ENCODE data around the gene UST.
"Not testable (repeated sequence)": the region's sequence is repeated elsewhere in the genome, so short reads cannot be mapped to it uniquely, and the experiment has no call there.

The UST gene

DNA sequence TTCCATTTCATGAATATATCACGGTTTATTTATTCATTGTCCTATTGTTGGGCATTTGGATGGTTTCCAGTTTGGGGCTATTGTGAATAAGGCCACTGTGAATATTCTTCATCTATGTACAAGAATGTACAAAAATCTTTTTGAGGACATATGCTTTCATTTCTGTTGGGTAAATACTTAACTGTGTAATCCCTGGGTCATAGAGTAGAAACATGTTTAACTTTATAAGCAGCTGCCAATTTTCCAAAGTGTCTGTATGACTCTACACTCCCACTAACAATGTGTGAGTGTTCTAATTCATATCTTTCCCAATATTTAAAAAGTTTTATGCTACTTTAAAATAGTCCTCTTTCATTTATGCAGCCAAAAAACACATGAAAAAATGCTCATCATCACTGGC, 98.6 kb downstream of the UST start:
- DNase-seq = no peak

DNA sequence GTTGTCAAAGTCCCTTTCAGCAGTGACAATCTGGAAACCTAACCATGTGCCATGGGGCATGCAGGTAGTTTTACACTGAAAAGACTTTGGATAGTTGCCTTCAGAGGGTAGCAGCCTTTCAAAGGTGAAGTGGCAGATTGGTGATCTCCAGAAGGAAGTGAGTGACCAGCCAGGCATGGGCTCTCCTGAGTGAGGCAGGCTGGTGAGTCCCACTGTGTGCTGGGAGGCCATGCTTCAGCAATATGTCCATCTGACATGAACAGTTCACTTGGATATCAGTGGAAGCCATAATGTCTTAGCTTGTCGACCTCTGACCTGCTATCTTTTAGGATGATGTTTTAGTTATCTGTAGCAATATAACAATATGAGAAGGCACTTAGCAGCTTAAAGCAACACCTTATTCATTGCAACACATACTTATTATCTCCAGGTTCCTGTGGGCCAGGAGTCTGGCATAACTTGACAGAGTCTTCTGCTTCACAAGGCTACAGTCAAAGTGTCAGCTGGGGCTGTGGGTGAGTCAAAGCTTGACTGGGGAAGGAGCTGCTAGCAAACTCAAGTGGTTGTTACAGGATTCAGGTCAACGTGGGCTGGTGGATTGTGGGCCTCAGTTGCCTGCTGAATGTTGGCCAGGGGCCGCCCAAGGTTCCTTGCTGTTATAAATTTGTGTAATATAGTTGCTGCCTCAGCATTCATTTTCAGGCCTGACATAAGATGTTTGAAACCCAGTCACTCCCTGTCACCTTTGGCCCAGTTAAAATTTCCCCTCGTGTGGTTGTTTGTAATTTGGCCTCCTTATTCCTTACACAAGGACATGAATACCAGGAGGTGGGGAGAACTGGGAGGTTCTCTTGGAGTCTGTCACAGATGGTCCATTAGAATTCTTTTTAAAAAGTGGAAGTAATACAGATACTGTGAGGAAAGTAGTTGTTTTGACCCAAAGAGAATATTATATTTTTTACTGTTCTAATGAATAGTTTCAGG, 100.2 kb downstream of the UST start:
- DNase-seq = no peak

DNA sequence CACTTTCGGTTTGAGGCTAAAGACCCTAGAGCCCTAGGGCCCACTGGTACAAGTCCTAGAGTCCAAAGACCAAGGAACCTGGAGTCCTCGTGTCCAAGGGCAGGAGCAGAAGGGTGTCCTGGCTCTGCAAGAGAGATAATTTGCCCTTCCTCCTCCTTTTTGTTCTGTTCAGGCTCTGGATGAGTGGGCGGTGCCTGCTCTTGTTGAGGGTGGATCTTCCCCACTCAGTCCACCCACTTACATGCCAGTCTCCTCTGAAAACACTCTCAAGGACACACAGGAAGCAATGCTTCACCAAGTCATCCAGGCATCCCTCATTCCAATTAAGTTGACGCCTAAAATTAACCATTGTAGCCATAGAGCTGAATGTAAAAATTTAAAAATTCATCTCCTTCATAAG, 102.1 kb downstream of the UST start:
- no peak for DNase-seq

DNA sequence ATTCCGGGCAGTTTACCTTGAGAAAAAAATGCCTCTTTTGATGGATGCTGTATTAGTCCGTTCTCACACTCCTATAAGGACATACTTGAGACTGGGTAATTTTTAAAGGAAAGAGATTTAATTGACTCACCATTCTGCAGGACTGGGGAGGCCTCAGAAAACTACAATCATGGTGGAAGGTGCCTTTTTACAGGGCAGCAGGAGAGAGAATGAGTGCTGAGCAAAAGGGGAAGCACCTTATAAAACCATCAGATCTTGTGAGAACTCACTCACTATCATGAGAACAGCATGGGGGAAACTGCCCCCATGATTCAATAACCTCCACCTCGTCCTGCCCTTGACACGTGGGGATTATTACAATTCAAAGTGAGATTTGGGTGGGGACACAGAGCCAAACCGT, 102.6 kb downstream of the UST start:
- not testable (repeated sequence) for DNase-seq

DNA sequence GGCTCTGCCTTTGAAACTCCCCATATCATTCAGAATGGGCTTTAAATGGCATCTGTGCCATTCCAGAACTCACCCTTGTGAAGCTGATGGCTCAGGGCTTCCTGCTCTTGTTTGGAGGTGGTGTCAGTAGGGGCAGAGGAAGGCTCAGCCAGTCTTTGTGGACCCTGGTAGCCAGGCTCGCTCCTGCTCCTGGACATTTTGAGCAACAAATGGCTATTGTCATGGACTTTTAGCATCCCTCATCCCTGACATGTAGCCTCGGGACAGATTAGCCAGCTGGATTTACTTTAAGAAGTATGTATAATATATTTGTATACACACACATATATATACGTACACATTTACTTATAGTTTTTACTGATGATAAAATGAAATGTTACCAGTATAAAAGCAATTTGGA, 104.1 kb downstream of the UST start:
- no peak for DNase-seq

DNA sequence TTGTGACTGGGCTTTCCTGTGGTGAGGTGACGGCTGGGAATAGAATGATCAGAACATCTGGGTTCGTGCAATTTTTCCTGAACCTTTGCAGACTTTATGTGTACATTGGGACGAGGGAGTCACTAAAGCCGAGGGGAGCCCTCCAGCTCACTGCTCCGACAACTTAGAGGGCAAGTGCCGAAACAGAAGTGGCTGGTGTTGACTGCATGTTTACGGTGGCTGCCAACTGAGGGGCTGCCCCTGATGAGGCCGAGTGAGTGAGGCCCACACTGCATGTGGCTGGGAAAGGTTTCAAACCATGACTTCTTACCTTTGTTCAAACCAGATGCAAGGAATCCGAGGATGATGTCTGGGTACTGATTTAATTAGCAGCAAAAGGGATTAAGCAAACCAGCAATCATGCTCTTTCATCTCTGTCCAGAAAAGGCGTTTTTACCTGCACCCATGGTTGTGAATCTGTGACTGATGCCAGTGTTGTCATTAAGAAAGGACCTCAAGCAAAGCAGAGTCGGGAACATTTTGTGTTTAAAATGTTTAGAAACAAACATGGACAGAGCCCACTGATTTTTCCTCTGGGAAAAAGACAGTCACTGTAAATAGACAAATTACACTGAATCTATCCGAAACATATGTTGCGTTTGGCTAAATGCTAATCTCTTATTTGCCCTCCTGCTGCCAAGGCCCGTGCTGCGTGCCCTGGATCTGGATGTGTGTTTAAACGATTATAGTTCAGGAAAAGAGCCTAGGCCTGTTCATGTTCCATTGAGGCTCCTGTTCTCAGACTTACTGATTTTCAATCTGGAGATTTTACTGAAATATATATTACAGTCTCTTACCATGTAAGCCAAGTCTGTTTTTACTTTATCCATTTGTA, 105.1 kb downstream of the UST start:
- DNase-seq = no peak

DNA sequence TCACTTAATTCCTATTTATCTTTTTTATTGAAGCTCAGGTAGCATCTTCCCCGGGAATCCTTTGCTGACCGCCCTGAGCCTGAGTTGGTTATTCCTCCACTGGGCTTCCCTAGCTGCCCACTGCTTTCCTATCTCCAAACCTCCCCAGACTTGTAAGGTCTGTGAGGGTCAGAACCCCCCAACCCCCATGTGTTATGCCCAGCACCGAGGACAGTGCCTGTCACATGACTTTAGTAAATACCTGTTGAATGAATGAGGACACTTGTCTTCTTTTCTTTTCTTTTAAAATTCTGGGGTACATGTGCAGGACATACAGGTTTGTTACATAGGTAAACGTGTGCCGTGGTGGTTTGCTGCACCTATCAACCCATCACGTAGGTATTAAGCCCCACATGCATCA, 105.9 kb downstream of the UST start:
- no peak for DNase-seq

DNA sequence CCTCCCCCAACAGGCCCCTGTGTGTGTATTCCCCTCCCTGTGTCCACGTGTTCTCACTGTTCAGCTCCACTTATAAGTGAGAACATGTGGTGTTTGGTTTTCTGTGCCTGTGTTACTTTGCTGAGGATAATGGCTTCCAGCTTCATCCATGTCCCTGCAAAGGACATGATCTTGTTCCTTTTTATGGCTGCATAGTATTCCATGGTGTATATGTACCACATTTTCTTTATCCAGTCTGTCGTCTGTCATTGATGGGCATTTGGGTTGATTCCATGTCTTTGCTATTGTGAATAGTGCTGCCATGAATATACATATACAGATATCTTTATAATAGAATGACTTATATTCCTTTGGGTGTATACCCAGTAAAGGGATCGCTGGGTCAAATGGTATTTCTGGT, 106.3 kb downstream of the UST start:
- DNase-seq = not testable (repeated sequence)

DNA sequence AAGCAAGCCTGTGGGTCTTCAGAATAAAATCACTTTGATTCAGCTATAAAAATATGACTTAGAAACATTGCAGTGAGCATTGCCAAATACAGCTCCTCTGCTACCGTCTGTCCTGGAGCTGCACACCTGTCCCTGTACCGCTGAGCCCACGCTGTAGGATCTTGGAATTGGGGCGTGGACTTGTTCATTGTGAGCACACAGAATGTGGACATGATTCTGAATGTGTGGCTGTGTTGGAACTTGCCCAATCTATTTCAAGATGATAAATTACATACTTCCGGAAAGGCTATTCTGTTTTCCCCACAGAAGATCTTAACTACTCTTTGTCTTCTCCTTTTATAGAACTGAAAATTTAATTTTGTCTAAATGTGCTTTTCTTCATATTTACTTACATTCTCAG, 107.3 kb downstream of the UST start:
- no peak for DNase-seq

DNA sequence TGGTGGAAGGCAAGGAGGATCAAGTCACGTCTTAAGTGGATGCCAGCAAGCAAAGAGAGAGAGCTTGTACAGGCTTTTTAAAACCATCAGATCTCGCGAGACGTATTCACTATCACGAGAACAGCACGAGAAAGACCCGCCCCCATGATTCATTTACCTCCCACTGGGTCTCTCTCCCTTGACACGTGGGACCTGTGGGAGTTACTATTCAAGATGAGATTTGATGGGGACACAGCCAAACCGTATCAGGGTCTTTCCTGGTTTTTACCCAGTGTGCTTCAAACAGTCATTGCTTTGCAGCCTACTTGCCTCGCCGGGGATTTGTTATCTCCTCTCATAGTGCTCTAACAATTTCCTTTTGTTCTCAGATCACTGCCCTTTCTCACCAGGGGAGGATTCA, 108.2 kb downstream of the UST start:
- DNase-seq = no peak

DNA sequence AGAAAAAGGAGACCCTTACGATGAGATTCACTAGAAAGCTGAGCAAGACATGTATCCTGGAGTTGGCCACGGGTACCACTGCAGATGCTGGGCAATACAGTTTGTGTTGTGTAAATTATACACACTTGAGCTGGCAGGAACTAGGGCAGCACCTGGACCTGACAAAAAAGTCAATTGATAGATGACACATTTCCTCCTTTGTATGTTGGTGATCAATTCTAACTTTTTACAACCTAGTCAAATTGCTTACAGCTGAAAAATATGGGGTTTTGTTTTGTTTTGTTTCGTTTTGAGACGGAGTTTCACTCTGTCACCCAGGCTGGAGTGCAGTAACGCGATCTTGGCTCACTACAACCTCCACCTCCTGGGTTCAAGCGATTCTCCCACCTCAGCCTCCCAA, 108.9 kb downstream of the UST start:
- no peak for DNase-seq

DNA sequence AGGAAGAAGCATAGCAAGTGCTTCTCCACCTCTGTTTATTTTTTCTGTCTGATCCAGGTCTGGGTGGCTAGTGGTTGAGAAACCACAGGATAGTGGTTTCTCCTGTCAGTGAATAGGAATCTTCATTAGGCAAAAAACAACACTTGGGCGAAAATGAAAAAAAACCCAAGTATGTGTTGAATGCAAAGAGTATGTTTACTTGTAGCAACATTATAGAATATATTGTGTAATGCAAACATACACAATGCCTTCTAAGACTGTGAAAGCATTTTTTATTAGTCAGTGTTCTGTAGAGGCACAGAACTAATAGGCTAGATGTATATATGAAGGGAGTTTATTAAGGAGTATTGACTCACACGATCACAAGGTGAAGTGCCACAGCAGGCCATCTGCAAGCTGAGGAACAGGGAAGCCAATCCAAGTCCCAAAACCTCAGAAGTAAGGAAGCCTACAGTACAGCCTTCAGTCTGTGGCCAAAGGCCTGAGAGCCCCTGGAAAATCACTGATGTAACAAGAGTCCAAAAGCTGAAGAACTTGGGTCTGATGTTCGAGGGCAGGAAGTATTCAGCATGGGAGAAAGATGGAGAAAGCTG, 111.1 kb downstream of the UST start:
- DNase-seq = no peak

DNA sequence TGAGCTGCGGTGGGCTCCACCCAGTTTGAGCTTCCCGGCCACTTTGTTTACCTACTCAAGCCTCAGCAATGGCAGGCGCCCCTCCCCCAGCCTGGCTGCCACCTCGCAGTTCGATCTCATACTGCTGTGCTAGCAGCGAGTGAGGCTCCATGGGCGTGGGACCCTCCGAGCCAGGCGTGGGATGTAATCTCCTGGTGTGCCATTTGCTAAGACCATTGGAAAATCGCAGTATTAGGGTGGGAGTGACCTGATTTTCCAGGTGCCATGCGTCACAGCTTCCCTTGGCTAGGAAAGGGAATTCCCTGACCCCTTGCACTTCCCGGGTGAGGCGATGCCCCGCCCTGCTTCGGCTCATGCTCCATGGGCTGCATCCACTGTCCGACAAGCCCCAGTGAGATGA, 117.3 kb downstream of the UST start:
- not testable (repeated sequence) for DNase-seq

DNA sequence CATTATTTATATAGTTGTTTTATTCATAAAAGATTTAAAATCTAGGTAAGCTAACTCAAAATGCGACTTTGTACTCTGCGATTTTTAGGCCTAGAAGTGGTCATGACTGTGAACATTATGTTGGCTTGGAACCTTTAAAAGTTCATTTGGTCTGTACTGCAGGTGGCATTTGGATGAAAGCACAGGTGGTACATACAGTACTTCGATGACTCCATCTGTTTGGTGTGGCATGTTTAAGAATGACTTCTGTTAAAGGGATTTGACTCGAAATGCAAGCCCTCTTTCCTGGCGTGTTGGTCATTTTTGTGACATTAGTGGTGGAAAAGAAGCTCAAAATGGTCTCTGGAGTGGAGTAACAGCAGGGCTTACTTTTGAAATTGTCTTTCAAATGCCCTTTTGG, 118.1 kb downstream of the UST start:
- DNase-seq = no peak

DNA sequence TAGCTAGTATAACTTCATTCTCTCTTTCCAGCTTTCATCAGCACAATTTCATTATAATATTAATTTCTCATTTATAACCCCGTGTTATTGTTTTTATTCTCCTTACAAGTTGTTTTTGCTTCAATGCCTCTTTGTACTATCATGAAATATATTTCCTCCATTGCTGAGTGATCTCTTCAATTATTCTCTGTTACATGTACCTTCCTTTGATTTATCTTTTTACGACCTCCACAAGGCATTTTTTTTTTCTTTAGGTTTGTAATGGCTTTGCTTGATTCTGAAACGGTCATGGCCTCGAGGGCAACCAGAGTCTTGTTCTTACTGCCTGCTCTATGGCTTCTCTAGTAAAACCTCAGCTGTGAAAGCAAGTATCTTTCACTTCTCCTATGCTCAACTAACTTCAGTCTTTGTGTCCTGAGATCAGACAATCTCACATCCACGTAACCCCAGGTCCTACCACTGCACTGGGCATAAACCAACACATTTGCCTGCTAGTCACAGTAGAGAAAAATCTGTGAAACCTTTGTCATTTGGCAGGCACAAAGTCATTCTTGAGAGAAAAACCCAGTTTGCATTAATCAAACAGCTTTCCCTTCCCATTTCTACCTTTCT, 119.9 kb downstream of the UST start:
- DNase-seq = no peak

DNA sequence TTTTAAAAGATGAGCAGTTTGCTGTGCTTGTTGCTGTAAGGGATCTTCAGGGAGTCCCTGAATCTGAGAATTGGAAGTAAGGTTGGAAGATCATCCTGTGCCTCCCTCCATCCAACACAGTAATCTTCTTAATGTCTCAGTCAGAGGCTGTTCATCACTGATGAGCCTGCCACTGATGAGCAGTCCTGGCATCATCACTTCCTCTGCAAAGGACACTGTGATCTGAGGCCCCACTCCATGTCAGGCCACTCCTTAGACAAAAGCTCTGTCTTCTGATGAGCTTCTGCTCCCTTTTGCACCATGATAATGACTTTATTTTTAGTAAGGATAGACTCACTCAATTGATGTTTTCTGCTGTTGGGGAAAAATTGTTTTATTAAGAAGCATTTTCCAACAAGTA, 121.0 kb downstream of the UST start:
- DNase-seq = no peak

DNA sequence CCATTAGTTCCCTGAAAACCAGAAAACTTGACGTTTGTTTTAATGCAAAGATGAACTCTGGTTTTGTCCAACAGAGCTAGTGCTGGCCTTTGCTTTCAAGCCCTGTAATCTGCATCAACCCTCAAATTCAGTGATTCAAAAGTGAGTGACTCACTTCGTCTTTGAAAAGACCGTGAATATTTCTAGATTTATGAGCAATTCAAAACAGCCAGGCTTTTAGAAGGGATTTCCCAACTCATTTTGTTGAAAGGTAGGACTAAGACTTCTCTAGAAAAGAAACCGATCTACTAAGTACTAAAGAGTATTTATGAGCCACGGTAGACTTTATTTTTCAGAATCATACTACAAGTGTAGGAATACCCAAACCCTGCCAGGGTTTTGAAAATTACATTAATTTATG, 121.5 kb downstream of the UST start:
- DNase-seq = no peak

DNA sequence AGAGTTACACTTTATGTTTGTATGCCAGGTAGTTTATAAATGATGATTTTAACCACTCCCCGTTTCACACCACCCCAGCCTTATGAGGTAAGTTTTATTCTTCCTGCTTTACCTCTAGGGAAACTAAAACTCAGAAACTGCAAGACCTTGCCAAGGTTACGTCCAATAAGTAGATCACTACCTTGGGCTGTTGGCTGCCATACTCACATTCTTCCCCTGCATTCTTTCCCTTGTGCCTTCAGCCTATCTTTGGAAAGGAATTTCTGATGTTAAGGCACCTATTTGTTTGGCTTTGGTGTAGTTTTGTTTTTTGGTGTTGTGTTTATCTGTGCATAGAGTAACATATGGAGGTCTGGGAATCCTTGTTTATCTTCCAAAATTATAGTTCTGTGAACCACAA, 122.1 kb downstream of the UST start:
- no peak for DNase-seq

DNA sequence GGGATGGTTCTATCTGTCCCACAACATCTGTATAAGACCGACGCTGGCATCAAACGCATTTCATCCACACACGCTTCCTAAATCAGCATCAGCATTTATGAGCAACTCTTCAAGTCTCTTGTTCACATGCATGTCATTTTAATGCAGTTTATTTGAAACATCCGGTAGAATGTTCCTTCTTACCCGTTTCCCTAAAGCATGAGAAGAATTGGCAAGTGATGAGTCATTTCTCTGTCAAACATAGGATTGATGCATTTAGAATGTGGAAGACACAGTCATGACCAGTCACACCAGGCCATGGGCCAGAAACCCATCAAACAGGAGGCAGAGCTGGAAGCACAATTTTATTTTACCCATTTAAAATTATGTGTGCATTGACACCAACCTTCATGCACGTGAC, 122.8 kb downstream of the UST start:
- DNase-seq = no peak

DNA sequence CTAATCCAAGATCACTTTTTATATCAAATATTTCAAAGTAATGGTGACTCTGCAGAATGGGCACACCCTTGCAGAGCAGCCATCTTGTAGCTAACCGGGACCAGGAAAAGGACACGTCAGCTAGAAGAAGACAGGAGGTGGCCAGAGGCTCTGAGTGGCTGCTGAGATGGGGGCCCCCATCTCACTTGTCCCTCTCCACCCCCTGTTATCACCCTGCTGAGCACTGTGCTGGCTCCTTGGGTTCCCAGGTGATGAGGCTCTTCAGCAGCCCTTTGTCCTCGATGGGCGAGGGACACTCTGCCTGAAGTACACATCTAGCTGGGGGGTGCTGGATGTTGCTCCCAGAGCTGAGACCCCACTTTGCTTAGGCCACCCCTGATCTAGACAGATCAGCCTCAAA, 126.3 kb downstream of the UST start:
- DNase-seq = no peak

DNA sequence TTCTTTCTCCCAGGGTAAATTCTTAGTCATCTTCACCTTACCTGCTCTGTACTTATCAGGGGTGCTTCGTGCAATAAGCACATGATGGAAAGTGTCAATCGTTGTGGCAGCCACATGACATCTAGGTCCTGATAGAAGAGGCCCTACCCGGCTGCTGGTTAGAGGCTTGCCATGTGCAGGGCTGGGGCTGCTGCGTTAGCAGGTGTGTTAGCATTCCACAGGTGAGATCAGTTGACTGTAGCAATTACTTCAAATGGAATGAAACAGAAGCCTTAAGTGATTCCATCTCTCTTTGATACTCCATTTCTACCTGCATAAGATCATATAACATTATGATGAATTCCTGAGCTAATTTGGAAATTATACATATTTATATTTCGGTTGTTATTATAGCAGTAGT, 127.0 kb downstream of the UST start:
- no peak for DNase-seq

DNA sequence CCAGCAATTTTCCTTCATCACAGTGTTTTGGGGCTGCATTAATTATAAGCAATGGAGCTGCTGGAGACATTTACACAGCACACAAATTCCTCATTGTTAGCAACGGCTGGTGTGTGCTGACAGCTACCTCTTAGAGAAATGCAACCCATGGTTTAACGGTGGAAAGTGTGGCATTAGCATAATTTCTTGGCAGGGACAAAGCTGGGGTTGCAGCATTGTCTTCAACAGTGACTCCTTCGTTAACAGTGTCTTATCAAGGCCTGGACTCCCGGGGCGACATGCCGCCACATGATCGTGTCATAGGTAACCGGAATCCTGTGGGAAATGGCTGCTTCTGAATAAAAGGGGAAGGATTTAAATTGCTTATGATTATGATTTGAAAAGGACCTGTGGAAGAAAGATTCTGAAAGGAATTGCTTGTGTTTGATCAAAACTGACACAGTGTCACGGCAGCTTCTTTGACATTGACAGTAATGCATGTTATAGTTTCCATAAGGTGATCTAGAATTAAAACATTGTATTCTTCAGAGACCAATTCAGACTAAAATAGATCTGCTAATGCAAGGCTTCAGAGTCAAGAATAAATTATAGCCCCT, 128.0 kb downstream of the UST start:
- no peak for DNase-seq

DNA sequence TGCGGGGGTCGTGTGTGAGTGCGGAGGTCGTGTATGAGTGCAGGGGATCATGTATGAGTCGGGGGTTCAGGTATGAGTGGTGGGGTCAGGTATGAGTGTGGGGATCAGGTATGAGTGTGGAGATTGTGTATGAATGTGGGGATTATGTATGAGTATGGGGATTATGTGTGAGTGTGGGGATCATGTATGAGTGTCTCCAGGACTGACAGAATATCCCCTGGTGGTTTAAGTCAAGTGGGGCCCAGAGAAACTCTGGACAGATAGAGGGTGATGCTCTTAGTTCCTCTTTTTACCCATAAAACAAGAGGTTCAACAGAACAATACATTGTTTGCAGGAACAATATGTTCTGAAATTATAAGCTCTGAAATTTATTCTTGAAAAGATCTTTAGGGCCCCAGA, 131.9 kb downstream of the UST start:
- DNase-seq = no peak

Data from NCI-H446 treated with DMSO at 0.1 percent for 48 hours (cell line).